Esophagus muscularis mucosa (tissue), 3 donors: ENCODE data around the gene URB1.

Experiments used
- CTCF ChIP-seq, 3 experiments: fragments of 200-600 bp in 2 of 3; fragments of 450-650 bp in 1 of 3; sonication (generic) in 2 of 3; IDR thresholded peaks; one replicate each; pipeline ENCODE4 v1.5.1; 2017 to 2019; ENCODE audit warnings: antibody characterized with exemption in 3 of 3, mild to moderate bottlenecking in 2 of 3, moderate library complexity in 1 of 3
- POLR2A ChIP-seq: fragments of 450-650 bp; IDR thresholded peaks from one replicate; pipeline ENCODE4 v1.6.1; 2017; ENCODE audit warnings: antibody characterized with exemption, moderate library complexity, mild to moderate bottlenecking, low read depth

GRCh38 chr21:32347977-32348376 is 44.8 kb downstream of the URB1 start:
- TF ChIP-seq CTCF (IDR thresholded peaks at IDR 0.05) (no peak), POLR2A (no peak)
